ENCODE results near the gene PRR36.

DNA sequence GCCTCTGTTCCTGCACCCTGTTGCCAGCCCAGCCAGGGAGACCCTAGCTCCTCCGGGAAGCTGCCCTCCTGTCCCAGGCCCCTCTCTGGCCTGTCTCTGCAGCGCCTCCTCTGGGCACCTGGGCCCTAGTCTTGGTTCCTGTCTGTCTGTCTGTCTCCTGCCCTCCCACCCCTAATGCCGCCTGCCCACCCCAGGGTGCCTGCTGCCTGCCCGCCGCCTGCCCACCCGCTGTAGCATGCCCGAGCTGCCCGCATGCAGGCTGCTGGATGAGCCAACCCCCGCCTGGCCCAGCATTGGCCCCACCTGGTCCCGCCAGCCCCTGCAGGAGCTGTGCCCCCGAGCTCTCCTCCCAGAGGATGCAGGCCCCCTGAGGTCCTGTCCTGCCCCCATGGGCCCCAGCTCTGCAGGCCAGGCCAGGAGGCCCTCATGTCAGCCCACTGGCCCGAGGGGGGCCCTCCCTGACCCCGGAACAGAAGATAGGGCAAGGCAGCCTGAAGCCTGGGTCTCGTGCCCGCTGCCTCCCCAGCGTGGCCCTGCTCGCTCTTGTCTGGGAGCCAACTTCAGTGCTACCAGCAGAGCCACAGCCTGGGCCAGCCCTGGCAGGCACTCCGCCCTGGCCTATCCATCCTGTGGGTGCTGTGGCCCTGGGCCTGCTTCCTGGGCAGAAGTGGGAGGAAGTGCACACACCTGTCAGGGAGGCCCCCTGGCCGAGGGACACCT lies 34.7 kb upstream of the PRR36 start:
- TF ChIP-seq, protein P1, sequence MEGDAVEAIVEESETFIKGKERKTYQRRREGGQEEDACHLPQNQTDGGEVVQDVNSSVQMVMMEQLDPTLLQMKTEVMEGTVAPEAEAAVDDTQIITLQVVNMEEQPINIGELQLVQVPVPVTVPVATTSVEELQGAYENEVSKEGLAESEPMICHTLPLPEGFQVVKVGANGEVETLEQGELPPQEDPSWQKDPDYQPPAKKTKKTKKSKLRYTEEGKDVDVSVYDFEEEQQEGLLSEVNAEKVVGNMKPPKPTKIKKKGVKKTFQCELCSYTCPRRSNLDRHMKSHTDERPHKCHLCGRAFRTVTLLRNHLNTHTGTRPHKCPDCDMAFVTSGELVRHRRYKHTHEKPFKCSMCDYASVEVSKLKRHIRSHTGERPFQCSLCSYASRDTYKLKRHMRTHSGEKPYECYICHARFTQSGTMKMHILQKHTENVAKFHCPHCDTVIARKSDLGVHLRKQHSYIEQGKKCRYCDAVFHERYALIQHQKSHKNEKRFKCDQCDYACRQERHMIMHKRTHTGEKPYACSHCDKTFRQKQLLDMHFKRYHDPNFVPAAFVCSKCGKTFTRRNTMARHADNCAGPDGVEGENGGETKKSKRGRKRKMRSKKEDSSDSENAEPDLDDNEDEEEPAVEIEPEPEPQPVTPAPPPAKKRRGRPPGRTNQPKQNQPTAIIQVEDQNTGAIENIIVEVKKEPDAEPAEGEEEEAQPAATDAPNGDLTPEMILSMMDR (IDR thresholded peaks at IDR 0.05) = no peak
- TF ChIP-seq POLR2A (IDR thresholded peaks at IDR 0.05) = no peak

Measured in adrenal gland (tissue), 5 donors.